ENCODE results near the gene TLE3. TPM values are rescaled to one million over a fixed set of nuclear protein-coding genes. Genes with fewer than 3 reads are reported as not detected.

Gene TLE3
- total RNA-seq, 1 experiment from 2014 or later, result 98.2 TPM

DNA sequence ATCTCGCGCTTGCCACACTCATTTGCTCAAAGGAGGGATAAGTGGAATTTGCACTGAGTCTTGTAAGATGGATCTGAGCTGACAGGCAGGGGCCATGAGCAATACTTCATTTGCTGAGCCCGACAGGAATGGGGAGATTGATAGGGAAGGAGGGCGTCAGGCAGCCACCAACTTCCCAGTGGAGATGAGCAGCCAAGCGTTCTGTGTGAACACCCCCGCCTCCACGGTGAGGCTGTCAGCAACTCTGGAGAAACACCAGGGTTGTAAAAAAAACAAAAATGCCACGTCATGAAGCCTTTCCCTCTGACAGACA is 36.8 kb downstream of the TLE3 start:
- no peak overlapping the region for H4K5ac ChIP-seq (ENCODE audit: insufficient read length, low read depth, low read length)
- H3K23ac ChIP-seq (ENCODE audit: insufficient read length, low read depth, low read length), result no peak overlapping the region
- Mint-ChIP-seq H3K9me3 (no peaks in the 10 kb centered on the region), H3K4me3 (no peak overlapping the region), H3K4me1 (peaks cover 0 to 4% of the 10 kb centered on the region in 2 experiments; a peak in 2 of 4 replicates), H3K27me3 (ENCODE audit: low read depth) (no peaks in the 10 kb centered on the region), H3K36me3 (ENCODE audit: insufficient read depth in 1 of 3, low read depth in 3 of 3) (peaks cover 21 to 87% (median 82%) of the 10 kb centered on the region in 3 experiments), H3K27ac (no peak overlapping the region; a peak in 1 of 7 replicates)
- H3K14ac ChIP-seq (ENCODE audit: insufficient read depth, low read length), result no peak overlapping the region
- no peak overlapping the region for H2BK20ac ChIP-seq (ENCODE audit: low read depth, low read length, poor library complexity, severe bottlenecking)
- H3K18ac ChIP-seq (ENCODE audit: insufficient read length, low read depth, low read length), result no peak overlapping the region
- H3K9ac ChIP-seq (ENCODE audit: extremely low read depth, insufficient read length, low read length), result no peak overlapping the region
- H3K79me1 ChIP-seq (ENCODE audit: insufficient read depth, low read depth, low read length, poor library complexity, severe bottlenecking), result no peaks in the 10 kb centered on the region
- WGBS (ENCODE audit: extremely low coverage, insufficient read length, low lambda C conversion rate), result no CpG with 5 or more reads among the region's 8 CpGs
- TF ChIP-seq CTCF (conservative IDR thresholded peaks at IDR 0.05), result no peak
- H2AFZ ChIP-seq (ENCODE audit: low read length), result no peak overlapping the region
- H3K4me2 ChIP-seq (ENCODE audit: insufficient read depth, insufficient read length, low read length), result no peak overlapping the region
- no peak overlapping the region for H4K8ac ChIP-seq (replicated peaks; ENCODE audit: insufficient read length, low read depth, low read length)
- H3K9me3 ChIP-seq (ENCODE audit: control insufficient read depth, low read depth, low read length), result no peaks in the 10 kb centered on the region
- no peak for DNase-seq
- no peaks in the 10 kb centered on the region for H3K4me1 ChIP-seq (ENCODE audit: insufficient read depth, low read length)
- no peak overlapping the region for H2BK120ac ChIP-seq (ENCODE audit: low read depth, low read length, poor library complexity, severe bottlenecking)
- no peak overlapping the region for H3K27ac ChIP-seq (ENCODE audit: insufficient read length, low read depth, low read length)
- H4K20me1 ChIP-seq (ENCODE audit: control insufficient read depth, insufficient read depth, insufficient read length), result no peaks in the 10 kb centered on the region
- H2BK5ac ChIP-seq (ENCODE audit: insufficient read length, low read length), result no peak overlapping the region
- H2BK12ac ChIP-seq (ENCODE audit: insufficient read length, low read depth, low read length), result no peak overlapping the region
- no peak overlapping the region for H4K91ac ChIP-seq (ENCODE audit: insufficient read length, low read depth, low read length)
- no peak overlapping the region for H2BK15ac ChIP-seq (ENCODE audit: low read depth, low read length)
- no peaks in the 10 kb centered on the region for H3K27me3 ChIP-seq (ENCODE audit: insufficient read depth, low read length)
- H3K79me2 ChIP-seq (ENCODE audit: insufficient read depth, low read length), result no peaks in the 10 kb centered on the region
- no peak overlapping the region for H3K56ac ChIP-seq (ENCODE audit: insufficient read length, low read depth, low read length)
- no peaks in the 10 kb centered on the region for H3K23me2 ChIP-seq (ENCODE audit: insufficient read length, low read depth, low read length, poor library complexity, severe bottlenecking)
- H3K4ac ChIP-seq (ENCODE audit: low read depth, low read length), result no peak overlapping the region
- no peak overlapping the region for H2AK5ac ChIP-seq (ENCODE audit: insufficient read length, low read length)
- no peak overlapping the region for H3T11ph ChIP-seq (ENCODE audit: low read length)

Data from H9 (cell line).